Esophagus muscularis mucosa (tissue), 3 donors: ENCODE measurements around the gene MAGEA1.

Experiments used
- CTCF ChIP-seq, 3 experiments: fragments of 200-600 bp in 2 of 3; fragments of 450-650 bp in 1 of 3; sonication (generic) in 2 of 3; IDR thresholded peaks; one replicate each; pipeline ENCODE4 v1.5.1; 2017 to 2019; ENCODE audit warnings: antibody characterized with exemption in 3 of 3, mild to moderate bottlenecking in 2 of 3, moderate library complexity in 1 of 3
- POLR2A ChIP-seq: fragments of 450-650 bp; IDR thresholded peaks from one replicate; pipeline ENCODE4 v1.6.1; 2017; ENCODE audit warnings: antibody characterized with exemption, moderate library complexity, mild to moderate bottlenecking, low read depth
- POLR2AphosphoS5 ChIP-seq, 2 donors: sonication (generic); formaldehyde crosslinking; IDR thresholded peaks; one replicate each; pipeline ENCODE4 v1.6.1; 2017; ENCODE audit warnings: antibody characterized with exemption in 2 of 2

- TF ChIP-seq CTCF (IDR thresholded peaks at IDR 0.05) (no peak), POLR2A (no peak), POLR2AphosphoS5 (IDR thresholded peaks at IDR 0.05) (no peak)
Observed at GRCh38 chrX:153161952-153162351, 17.1 kb upstream of the MAGEA1 start.
